ENCODE measurements around the gene EGFR.

The EGFR gene

DNA sequence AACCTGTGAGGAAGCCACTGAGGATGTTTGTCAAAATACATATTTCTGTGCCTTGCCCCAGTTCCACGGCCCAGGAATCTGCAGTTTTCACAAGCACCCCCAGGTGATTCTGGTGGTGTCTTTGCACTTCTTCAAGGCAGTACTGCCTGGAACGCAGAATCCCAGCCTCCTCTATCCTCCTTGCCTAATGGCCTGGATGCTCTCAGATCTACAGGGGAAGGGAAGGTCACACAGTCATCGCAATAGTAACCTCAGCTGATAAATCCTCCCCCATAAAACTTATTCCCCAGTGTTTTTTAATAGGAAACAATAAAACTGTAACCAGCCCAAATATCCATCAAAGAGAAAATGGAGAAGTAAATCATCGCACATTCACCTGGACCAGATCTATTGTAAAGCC, 78.3 kb downstream of the EGFR start:
- FAIRE-seq (no peak), DNase-seq (ENCODE audit: insufficient read length, low spot score) (no peak)

DNA sequence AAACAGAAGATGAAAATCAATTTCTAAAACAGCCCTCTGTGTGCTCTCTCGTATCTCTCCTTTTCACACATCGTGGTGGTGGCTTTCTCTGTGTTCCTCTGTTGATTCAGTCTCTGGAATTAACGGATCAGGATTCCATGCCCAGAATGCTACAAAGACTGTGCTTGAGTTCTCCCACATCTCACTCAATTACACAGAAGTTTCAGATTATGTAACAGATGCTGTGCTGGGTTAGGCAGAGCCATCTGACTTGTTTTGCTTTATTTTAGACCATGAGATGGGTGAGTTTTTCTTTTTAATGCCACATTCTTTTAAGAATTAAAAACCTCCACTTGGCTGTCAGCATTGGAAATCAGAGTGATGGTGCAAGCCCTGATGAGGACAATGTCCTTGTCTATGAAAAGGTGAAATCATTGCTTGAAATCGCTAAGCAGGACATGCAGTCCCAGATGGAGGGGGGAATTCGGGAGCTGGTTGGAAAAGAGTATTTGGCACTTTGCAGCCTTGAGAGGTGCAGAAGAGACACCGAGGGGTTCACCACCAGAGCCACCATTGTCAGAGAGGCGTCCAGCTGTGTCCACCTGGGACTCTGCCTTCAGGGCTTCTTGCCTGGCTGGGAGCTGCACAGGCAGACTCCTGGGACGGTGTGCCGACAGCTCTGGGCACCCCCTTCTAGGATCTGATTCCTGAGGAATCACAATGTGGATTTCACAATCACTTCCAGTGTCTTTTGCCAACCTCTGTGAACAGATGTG, 80.4 kb downstream of the EGFR start:
- no peak for FAIRE-seq

DNA sequence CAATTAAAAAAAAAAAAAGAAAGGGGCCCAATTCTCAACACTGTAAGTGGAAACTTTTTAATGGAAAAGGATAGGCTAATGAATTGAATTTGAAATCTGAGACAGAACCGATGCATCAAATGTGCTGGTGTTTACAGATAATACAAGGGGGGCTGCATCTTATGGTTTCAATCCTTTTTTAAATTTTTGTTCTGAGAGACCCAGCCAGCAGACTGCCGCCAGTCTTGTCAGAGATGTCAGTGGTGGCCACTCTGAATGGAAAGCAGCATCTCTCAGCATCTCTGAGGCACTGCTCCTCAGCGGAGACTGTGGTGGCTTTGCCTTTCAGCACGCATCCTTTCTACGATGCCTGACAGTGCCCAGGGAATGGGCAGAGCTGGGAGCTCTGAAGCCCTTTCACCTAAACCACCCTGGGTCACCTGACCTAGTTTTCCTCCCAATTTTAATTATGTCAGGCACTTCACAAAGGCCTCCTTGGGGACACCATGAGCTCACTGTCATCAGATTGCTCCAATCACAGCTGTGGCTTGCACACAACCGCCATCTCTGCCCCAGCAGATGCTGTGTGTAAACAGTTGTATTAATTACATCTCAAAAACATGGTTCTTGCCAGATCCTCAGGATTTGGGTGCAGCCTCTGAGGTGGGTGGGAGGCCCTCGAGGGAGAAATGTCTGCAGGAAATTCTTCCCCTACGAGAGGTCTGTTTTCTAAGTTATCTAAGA, 81.2 kb downstream of the EGFR start:
- FAIRE-seq = no peak
- DNase-seq (ENCODE audit: insufficient read length, low spot score) = no peak

More for the DNA sequence above, 80.4 kb downstream of the EGFR start:
- DNase-seq (ENCODE audit: insufficient read length, low spot score) = no peak

GRCh38 chr7:55100544-55101327, 81.9 kb downstream of the EGFR start:
- DNase-seq (ENCODE audit: insufficient read length, low spot score) (no peak), FAIRE-seq (no peak)

DNA sequence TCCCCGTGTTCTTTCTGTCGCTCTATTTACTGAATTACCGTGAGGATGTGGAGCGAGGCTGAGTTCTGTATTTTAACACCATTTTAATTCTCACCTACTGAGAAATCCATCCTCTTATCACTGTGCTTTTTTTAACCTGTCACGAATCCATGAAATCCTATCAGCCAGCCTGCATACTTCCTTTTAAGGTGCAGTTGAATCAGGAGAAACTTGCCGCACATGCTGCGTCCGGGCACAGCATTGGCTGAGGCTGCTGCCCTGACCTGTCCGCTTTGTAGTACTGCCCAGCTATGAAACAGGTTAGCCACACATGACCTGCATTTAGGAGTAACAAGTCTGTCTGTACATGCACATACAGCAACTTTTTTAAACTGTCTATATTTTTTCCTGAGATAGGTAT, 82.5 kb downstream of the EGFR start:
- no peak for DNase-seq (ENCODE audit: insufficient read length, low spot score)
- FAIRE-seq = no peak

DNA sequence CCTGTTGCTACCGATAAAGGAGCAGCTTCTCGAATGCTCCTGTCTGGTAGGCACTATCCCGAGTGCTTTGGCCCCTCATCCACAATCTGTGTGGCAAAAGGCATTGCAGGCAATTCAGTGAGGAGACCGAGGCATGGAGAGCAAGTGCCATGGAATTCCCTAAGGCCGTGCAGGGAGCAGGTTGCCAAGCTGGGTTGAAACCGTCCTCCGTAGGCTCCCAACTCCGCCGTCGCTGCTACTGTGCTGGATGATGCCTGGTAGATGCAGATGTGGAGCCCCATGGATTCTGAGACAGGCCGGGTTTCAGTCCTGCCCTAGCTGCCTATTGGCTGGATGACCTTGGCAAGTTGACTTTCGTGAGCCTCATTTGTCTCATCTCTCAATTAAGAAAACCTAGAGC, 85.3 kb downstream of the EGFR start:
- DNase-seq (ENCODE audit: insufficient read length, low spot score) = no peak
- FAIRE-seq = no peak

- DNase-seq (ENCODE audit: insufficient read length, low spot score) (no peak), FAIRE-seq (no peak)
These were observed 86.1 kb downstream of the EGFR start for GRCh38 chr7:55104712-55105433.

- no peak for FAIRE-seq
- DNase-seq (ENCODE audit: insufficient read length, low spot score) = no peak
These were observed 87.1 kb downstream of the EGFR start for GRCh38 chr7:55105952-55106351.

DNA sequence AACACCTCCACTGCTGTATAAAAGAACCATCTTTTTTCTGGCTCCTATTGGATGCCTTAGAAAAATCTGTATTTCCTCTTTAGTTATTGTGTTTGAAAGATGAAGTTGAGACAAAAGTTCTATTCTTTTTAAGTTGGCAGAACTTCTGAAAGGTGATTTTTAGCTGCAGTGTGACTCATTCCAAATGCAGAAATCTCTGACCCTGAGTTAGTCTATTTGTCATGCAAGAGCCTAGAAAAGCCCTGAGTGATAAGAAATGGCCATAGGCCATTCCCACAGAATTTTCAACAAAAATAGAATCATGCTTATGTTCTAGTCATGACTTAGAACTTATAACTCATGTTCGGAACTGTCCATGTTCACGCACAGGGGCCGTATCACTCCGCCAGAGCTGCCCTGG, 89.1 kb downstream of the EGFR start:
- no peak for DNase-seq (ENCODE audit: insufficient read length, low spot score)
- FAIRE-seq = no peak

GRCh38 chr7:55108401-55108800, 89.6 kb downstream of the EGFR start:
- FAIRE-seq (no peak), DNase-seq (ENCODE audit: insufficient read length, low spot score) (no peak)

GRCh38 chr7:55108818-55109217, 90.0 kb downstream of the EGFR start:
- DNase-seq (ENCODE audit: insufficient read length, low spot score) (no peak), FAIRE-seq (no peak)

GRCh38 chr7:55109404-55110167, 90.8 kb downstream of the EGFR start:
- FAIRE-seq (no peak), DNase-seq (ENCODE audit: insufficient read length, low spot score) (no peak)

GRCh38 chr7:55110282-55110992, 91.6 kb downstream of the EGFR start:
- no peak for FAIRE-seq

DNA sequence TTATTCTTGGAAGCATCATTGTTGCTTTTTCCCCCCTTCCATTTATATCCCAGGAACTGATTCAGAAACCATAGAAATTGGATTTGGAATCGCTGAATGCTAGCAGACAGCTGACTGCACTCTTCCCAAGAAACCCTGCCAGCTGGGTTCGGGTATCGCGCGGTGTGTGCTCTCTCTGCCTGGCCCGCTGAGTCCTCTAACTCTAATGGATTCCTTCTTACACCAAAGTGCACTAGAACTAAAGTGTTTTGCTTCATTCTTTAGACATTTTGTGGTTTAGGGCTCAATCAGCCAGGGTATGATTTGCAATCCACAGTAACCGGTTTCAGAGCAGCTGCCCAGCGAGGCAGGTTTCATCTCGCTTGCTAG, 92.2 kb downstream of the EGFR start:
- FAIRE-seq (no peak), DNase-seq (ENCODE audit: insufficient read length, low spot score) (no peak)

More at GRCh38 chr7:55110282-55110992, 91.6 kb downstream of the EGFR start:
- no peak for DNase-seq (ENCODE audit: insufficient read length, low spot score)

GRCh38 chr7:55112056-55112455, 93.2 kb downstream of the EGFR start:
- FAIRE-seq = no peak
- DNase-seq (ENCODE audit: insufficient read length, low spot score) = no peak

DNA sequence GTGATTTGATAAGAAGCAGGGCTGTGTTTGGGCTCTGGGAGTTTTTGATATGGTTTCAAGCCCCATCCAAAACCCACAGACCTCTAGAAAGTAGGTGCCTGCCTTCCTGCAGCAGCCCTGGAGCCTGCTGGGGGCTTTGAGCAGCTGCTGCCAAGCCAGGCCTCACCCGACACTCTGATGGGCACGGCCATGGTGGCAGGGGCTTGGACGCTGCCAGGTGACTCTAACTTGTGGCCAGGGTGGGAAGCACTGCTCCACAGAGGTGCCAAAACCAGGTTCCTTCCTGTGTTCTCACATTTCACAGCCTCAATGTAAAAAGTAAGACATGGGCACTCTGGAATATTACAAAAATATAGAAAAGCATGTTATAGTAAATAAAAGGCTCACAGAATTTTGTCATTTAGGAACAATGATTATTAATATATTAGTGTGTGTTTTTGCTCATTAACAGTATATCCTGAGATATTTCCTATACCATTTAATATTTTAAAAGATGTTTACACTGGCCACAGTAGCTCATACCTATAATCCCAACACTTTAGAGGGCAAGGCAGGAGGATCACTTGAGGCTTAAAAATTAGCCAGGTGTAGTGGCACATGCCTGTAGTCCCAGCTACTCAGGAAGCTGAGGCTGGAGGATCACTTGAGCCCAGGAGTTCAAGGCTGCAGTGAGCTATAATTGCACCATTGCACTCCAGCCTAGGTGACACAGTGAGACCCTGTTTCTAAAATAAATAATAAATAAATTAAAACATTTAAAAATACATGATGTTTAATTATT, 95.1 kb downstream of the EGFR start:
- no peak for DNase-seq (ENCODE audit: insufficient read length, low spot score)
- FAIRE-seq = no peak

DNA sequence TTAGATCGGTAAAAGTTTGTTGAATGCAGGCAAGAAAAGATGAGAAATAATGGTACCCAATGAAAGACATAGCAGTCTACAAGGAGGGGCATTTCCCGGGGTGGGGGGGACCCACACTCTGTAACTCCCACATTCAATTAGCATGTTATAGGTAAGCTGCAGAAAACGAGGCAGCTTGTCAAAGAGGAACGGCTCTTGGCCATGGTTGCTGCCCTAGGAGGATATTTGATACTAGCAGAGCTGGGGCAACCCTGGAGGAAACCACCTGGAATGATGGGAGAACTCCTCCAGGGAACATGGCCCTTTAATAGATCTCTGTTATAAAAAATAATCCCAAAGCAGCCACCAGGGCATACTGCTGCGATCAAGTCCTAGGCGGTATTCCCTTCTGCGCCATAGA, 98.5 kb downstream of the EGFR start:
- no peak for DNase-seq (ENCODE audit: insufficient read length, low spot score)

DNA sequence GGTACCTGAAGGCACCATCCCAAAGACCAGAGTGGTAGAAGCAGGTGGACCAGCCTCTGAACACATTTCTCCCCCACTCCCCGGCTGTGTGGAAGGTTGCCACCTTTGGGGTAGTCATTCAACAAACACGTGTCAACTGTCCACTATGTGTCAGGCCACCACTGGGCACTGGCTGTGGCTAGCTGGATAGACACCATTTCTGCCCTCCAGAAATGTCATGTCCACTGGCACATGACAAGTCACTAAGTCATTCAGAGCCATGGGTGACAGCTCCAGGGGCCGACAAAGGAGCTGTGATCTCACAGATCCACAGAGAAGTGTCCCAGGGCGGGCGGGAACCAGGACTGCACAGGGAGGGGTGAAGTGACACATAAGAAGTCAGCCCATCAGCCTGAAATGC, 99.6 kb downstream of the EGFR start:
- FAIRE-seq (no peak), DNase-seq (ENCODE audit: insufficient read length, low spot score) (no peak)

More for the DNA sequence above, 98.5 kb downstream of the EGFR start:
- FAIRE-seq = no peak

DNA sequence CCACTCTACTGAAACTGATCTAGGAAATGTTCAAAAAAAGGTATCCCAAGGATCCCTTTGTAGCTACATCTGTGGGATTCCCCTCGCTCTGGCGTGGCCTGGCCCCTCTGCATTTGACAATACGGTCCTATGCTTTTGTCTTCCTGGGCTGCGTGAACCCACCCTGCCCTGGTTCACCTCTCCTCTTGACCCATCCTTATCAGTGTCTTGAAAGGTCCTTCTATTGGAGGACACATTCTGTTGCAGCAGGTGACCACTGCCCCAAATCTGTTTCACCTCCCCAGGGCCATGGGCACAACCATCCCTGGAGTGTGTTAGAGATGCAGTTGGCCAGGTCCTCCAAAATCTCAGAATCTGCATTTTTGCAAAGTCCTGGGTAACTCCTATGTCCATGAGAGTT, 100.8 kb downstream of the EGFR start:
- DNase-seq (ENCODE audit: insufficient read length, low spot score) = no peak
- FAIRE-seq = no peak

Measured in GM19239 (cell line).